HG03280 (cell line): Measurements from ENCODE around the gene RDH5.
A peak's percentile ranks its signal among the peaks of the same experiment; 100 is the strongest.
"Not testable (repeated sequence)": the region's sequence is repeated elsewhere in the genome, so short reads cannot be mapped to it uniquely, and the experiment has no call there.

Experiments used
- ATAC-seq: cut with Tn5 transposase; IDR thresholded peaks from one replicate; pipeline ENCODE4 v1.9.1; 2021; ENCODE audit warnings: mild to moderate bottlenecking, moderate library complexity; ENCODE audit not compliant: unreplicated experiment

Gene RDH5

DNA sequence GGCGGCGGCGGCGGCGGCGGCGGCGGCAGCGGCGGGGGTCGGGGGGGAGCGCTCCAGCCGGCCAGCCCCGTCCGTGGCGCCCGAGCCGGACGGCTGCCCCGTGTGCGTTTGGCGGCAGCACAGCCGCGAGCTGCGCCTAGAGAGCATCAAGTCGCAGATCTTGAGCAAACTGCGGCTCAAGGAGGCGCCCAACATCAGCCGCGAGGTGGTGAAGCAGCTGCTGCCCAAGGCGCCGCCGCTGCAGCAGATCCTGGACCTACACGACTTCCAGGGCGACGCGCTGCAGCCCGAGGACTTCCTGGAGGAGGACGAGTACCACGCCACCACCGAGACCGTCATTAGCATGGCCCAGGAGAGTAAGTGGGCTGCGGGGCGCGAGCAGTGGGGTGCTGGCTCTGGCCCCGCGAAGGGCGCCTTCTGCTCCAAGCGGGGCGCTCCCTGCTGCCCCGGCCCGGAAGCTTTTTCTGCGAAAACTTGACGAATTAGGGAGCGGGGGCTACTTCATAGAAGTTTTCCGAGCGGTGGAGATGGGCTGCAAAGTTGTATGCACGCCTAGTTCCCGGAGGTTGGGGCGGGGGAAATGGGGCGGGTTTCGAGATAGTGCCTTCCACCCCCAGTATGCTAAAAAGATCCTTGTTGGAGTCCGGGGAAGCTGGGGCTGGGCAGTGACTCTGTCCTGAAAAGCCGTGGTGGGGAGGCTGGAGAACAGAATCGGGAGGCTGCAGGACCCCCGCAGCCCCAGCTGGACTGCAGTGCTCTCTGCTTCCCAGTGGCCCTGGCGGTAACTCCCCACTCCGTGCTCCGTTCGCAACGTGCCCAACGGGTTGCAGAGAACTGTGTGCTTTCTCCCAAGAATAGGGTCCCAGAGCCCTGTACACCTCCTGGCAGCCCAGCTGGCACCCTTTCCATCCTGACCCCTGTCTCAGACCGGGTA lies 23.5 kb downstream of the RDH5 start:
- ATAC-seq = peak; percentile 47

DNA sequence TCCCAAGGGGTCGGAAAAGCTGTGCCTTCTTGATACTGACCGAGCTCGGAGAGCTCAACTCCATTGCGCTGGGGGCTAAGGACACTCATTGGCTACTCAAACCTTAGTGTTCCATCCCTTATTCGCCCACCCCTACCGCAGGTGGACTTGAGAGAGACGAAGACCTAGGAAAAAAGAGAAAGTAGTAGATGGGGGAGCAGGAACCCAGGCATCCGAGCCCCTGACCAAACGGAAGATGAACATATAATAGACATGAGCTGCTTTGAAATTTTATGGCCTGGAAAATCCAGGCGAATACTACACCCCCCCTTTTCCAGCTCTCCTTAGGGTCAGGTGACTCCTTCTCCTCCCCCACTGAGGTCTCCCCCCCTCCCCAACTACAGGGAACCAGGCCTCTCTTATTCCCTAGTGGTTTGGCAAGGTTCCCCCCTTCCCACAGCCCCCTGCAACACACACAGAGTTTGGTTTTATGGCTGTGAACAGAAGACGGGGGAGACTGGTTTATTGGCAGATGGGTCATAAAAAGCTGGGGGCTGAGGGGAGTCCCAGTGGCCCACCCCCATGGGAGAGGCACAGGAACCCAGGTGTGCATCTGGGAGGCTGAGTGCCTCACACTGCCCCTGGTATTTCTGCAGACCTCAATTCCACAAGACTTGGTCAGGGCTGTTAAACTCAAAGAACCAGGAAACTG lies 24.3 kb downstream of the RDH5 start:
- no peak for ATAC-seq

DNA sequence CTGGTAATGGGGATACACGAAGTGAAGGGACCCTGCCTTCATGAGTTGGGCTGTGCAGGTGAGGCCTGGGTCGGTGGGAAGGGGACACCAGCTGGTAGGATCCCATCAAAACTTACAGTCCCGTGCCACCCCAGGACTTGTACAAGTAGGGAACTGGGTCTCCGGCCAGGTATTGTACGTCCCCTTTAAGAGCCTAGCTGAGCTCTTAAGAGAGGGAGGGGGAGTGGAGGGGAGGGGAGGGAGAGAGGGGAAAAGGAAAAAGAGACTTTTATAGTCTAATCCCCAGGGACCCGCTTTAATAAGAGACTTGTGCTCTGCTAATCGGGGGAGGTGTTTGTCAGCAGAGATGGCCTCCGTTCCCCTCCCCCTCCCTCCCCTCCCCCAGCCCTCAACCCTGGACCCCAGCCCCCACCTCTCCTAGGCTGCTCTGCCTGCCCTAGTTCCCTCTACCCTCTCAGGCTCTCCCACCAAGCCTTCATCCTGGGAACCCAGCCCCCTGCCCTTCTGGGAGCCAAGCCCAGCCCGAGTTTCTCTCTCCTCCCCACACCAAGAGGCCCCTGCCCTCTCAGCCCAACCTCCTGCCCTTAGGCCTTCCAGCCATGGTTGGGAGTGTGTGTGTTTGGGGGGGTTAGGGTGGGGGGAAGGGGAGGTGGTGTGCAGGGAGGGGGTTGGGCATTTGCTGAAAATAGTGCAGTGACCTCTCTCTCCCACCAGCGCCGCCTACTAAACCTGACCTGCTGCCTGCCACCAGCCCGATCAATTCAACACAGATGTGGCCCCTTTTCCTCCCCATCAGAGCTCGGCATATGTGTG lies 25.4 kb downstream of the RDH5 start:
- no peak for ATAC-seq

DNA sequence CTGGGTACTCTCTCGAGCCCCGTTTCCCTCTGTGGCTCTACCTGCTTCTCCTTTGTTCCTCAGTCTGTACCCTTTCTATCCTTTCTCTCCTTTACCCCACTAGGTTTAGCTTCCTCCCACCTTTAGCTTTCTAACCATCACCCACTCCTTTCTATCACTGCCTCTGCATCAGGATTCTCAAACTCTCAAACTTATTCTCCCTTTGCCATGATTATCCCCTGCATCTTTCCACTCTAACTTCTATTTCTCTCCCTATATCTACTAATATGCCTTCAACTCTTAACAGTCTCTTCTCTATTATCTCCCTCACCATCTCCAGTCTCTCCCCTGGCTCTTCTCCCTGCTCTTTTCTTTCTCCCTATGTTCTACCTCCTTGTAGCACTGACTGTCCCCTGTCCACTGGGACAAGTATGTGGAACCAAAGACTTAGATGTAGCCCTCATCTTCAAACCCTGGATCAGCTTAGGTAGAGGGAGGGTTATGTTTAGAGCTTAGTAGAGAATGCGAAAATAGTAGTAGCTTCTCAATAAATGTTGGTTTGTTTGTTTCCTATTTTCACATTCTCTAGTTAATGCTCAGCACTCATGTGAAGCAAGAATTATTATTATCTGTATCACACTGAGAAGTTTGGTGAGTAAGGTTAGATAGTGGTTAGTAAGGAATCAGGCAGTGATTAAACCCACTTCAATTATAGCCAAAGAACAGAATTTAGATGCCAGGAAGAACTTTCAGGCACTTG lies 26.1 kb downstream of the RDH5 start:
- ATAC-seq = no peak

DNA sequence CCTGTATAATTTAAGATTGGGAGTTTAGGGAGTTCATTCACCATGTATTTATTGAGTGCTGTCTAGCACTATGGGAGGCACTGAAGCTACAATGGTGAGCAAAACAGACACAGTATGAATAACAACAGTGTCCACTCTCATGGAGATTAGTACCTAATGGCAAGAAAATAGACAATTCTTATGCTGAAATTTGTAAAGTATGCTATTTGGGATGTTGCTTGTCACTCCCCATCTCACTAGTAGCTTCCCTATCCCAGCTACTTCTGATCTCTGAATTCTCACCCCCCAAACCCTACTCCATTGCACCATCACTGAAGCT lies 26.7 kb downstream of the RDH5 start:
- ATAC-seq = no peak

DNA sequence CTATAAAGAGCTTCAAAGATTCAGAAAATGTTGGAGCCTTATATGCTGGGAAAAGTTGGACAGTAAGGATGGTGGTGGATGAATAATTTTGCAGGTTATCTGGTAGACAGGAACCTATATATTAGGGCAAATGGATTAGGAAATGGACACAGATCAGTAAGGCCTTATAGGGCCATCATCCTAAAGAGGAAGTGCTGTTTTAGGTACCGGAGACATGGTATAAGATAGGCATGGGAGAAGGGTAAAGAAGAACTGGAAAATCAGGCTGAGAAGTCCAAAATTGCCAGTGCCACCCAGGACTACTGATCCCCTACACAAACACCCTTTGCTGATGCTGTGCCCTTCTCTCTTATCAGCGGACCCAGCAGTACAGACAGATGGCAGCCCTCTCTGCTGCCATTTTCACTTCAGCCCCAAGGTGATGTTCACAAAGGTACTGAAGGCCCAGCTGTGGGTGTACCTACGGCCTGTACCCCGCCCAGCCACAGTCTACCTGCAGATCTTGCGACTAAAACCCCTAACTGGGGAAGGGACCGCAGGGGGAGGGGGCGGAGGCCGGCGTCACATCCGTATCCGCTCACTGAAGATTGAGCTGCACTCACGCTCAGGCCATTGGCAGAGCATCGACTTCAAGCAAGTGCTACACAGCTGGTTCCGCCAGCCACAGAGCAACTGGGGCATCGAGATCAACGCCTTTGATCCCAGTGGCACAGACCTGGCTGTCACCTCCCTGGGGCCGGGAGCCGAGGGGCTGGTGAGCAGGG lies 28.2 kb downstream of the RDH5 start:
- ATAC-seq = no peak

DNA sequence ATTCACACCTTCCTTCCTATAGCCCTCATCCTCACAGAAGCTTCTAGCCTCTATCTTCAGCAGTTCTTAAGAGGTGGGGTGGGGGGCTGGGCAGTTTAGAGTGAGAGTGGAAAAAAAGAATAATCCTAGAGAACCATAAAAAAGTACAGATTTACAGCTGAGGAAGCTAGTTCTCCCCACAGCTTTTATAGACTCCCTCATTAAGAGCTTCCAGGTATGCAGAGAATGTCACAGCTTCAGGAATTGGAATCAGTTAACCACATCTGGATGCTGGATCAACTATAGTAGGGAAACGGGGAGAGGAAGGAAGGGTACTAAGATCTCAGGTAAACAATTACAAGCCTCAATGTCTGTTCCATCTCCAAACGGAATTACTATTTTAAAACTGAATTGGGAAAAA lies 35.1 kb downstream of the RDH5 start:
- no peak for ATAC-seq

DNA sequence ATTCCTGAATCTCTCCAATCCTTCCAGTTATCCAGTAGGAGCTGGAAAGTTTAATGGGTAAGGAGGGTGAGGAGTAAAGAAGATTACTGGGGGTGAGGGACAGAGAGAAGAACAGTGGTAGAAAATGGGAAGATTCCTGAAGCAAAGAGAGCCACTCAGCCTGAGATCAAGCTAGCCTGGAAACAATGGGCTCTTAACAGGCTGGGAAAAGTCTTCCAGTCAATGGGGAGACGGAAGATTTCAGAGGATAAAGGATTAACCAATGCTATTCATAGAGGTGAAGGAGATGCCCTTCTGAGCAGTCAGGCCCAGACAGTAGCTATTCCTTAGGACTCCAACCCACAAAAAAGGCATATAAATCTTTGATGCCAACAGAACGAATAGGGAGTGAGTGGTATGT lies 37.5 kb downstream of the RDH5 start:
- ATAC-seq = no peak

DNA sequence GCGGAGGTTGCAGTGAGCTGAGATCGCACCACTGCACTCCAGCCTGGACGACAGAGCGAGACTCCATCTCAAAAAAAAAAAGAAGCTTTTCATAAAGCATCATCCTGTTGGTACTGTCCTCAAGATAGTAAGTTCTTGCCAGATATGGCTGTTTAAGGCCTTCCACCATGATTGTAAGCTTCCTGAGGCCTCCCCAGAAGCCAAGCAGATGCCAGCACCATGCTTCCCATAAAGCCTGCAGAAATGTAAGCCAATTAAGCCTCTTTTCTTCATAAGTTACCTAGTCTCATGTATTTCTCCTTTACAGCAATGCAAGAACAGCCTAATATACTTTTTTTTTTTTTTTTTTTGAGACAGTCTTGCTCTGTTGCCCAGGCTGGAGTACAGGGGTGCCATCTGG lies 38.4 kb downstream of the RDH5 start:
- not testable (repeated sequence) for ATAC-seq

DNA sequence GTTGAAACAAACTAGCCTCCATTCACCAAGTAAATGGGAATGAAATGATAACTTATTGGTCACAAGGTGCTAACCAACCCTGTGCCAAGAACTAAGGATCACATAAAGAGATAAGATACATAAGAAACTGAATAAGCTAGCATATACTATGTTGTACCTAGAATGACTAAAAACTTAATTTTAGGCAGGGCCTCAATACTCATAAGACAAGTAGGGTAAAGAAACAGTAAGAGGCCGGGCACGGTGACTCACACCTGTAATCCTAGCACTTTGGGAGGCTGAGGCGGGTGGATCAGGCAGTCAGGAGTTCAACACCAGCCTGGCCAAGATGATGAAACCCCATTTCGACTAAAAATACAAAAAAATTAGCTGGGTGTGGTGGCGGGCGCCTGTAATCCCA lies 40.5 kb downstream of the RDH5 start:
- ATAC-seq = no peak

DNA sequence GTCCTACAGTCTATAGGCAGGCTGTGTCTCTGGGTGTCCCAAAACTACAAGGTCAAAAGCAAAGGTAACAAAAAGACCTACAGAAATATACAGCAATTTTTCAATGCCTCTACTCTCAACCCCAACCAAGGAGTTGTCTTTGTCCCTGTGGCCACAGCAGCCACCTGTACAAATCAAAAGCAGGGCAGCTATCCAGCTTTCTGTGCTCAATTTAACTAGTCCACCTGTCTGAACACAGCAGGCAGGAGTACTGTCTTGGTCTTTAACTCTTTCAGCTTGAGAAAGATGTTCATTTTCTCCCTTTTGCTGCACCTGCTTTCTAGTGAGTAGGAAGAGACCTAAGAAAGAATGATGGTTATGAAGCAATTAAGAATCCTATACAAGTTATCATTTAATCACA lies 42.5 kb downstream of the RDH5 start:
- no peak for ATAC-seq

DNA sequence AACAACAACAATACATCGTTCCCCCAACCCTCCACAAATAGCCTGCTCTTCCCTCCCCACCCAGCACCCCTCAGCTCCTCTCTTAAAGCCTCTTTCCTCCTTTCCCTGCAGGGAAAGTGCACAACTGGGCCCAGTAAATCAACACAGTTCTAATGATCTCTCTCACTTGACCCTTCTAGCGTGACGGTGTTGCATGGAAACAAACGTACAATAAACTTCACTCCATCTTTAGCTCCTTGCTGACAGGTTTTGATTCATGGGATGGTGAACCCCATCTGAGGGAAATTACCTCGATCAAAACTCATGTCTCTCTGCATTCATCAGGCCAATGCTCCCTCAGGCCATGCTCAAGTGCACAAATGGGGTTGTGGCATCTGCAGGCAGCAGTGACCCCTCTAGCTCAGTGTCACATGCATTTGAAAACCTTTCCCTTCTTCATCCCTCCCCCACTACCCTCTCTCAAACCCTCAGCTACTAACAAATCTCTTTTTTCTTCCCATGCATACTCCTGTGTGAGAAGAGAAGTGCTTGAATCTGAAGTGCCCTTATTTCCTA lies 45.6 kb downstream of the RDH5 start:
- no peak for ATAC-seq

DNA sequence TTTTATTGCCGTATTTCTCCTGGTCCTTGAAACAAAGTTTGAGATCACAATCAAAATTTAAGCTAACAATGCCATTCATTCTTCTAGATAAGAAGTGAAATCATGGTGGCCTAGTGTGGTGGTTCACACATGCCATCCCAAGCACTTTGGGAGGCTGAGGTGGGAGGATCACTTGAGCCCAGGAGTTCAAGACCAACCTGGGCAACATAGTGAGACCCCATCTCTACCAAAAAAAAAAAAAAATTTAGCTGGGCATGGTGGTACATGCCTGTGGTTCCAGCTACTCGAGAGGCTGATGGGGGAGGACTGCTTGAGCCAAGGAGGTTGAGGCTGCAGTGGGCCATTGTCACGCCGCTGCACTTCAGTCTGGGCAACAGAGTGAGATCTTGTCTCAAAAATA lies 47.0 kb downstream of the RDH5 start:
- ATAC-seq = no peak

DNA sequence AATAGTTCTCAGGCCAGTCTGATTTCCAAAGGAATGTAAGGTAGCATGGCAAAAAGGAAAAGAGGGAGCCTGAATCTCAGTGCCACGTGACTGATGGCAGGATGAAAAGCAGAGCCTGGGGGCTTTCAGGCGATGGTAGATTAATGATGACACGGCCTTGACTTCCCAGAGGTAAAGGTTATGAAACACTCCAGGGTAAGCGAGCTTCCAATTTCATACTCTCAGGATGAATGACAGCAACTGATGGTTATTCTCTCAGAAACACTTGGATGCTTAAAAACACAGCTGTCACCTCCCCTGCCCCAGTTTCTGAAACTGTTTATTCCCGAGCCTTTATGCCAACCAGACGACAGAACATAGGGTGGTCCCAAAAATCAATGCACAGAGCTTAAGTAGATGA lies 51.5 kb downstream of the RDH5 start:
- no peak for ATAC-seq
